IMR-90 (cell line): ENCODE measurements around the gene PPP1R9A. TPM values are rescaled to one million over a fixed set of nuclear protein-coding genes. Genes with fewer than 3 reads are reported as not detected.

Experiments used
- ATAC-seq: fragments of 200-7000 bp; cut with Tn5 transposase; 2 replicates; pipeline ENCODE4 v1.9.1; 2020; ENCODE audit warnings: low read depth, mild to moderate bottlenecking, moderate library complexity
- BruUV-seq: library from RNA; stranded (reverse); fragments of 400-500 nt; replicated peaks from 2 replicates; lab custom pipeline; 2021; lab: Mats Ljungman, UMichigan
- CTCF ChIA-PET: fragments of 300-600 bp; formaldehyde crosslinking; extraction: SDS; loops from one replicate; lab custom pipeline; 2021; ENCODE audit warnings: antibody characterized with exemption; lab: Yijun Ruan, JAX
- POLR2A ChIA-PET: fragments of 300-600 bp; sonication (Branson Sonifier 250); formaldehyde crosslinking; loops from one replicate; lab custom pipeline; 2022; ENCODE audit warnings: antibody characterized with exemption; ENCODE audit not compliant: unreplicated experiment; lab: Charles Lee
- DNase-seq: peaks from one replicate; pipeline ENCODE4 v3.0.0; 2013
- H2AFZ ChIP-seq: replicated peaks from 2 replicates; pipeline ENCODE3; 2013; ENCODE audit warnings: low read length, mild to moderate bottlenecking; ENCODE audit not compliant: poor library complexity
- H2AK5ac ChIP-seq: 2 replicates; pipeline ENCODE4 v1.6.1; 2013; ENCODE audit warnings: low read depth, low read length, inconsistent platforms
- H2AK9ac ChIP-seq: replicated peaks from 2 replicates; pipeline ENCODE3; 2013; ENCODE audit warnings: mild to moderate bottlenecking, low read depth, low read length, moderate library complexity; ENCODE audit not compliant: poor library complexity
- H2BK120ac ChIP-seq: 2 replicates; pipeline ENCODE4 v1.6.1; 2013; ENCODE audit warnings: low read depth, low read length, inconsistent platforms
- H2BK15ac ChIP-seq: 3 replicates; pipeline ENCODE4 v1.6.1; 2013; ENCODE audit warnings: low read depth, low read length, inconsistent platforms
- H2BK20ac ChIP-seq: 2 replicates; pipeline ENCODE4 v1.6.1; 2013; ENCODE audit warnings: low read depth, mild to moderate bottlenecking, inconsistent platforms, low read length, moderate library complexity
- H2BK5ac ChIP-seq: 2 replicates; pipeline ENCODE4 v1.6.1; 2013; ENCODE audit warnings: mild to moderate bottlenecking, low read depth, low read length, inconsistent platforms; ENCODE audit not compliant: poor library complexity, severe bottlenecking
- H3K14ac ChIP-seq: replicated peaks from 2 replicates; pipeline ENCODE4 v1.6.1; 2013; ENCODE audit warnings: low read depth, low read length, inconsistent platforms
- H3K18ac ChIP-seq: 2 replicates; pipeline ENCODE4 v1.6.1; 2013; ENCODE audit warnings: low read depth, low read length, control low read depth
- H3K23ac ChIP-seq: 2 replicates; pipeline ENCODE4 v1.6.1; 2013; ENCODE audit warnings: low read depth, low read length, inconsistent platforms
- H3K27ac ChIP-seq: 2 replicates; pipeline ENCODE4 v1.5.1; 2013; ENCODE audit warnings: mild to moderate bottlenecking, control low read depth, low read length; ENCODE audit not compliant: insufficient read depth
- H3K27me3 ChIP-seq: 2 replicates; pipeline ENCODE4 v1.6.1; 2013; ENCODE audit warnings: low read length; ENCODE audit not compliant: control insufficient read depth, insufficient read depth
- H3K36me3 ChIP-seq: 2 replicates; pipeline ENCODE4 v1.6.1; 2013; ENCODE audit warnings: low read length, mixed read lengths; ENCODE audit not compliant: control insufficient read depth, insufficient read depth
- H3K4ac ChIP-seq: 2 replicates; pipeline ENCODE4 v1.6.1; 2013; ENCODE audit warnings: low read depth, low read length, inconsistent platforms
- H3K4me1 ChIP-seq: 2 replicates; pipeline ENCODE4 v1.6.1; 2013; ENCODE audit warnings: low read length, mixed read lengths; ENCODE audit not compliant: control insufficient read depth, insufficient read depth
- H3K4me2 ChIP-seq: 2 replicates; pipeline ENCODE4 v1.6.1; 2013; ENCODE audit warnings: low read depth, mild to moderate bottlenecking, control low read depth, low read length, moderate library complexity
- H3K4me3 ChIP-seq: 2 replicates; pipeline ENCODE4 v1.5.1; 2013; ENCODE audit warnings: low read depth, mild to moderate bottlenecking, control low read depth, low read length, moderate library complexity; ENCODE audit not compliant: insufficient read depth
- H3K56ac ChIP-seq: 2 replicates; pipeline ENCODE4 v1.6.1; 2013; ENCODE audit warnings: low read length, inconsistent platforms; ENCODE audit not compliant: insufficient read depth; ENCODE audit errors: extremely low read depth
- H3K79me1 ChIP-seq, 2 experiments: 2 replicates each; pipeline ENCODE4 v1.6.1; 2013; ENCODE audit warnings: low read length in 2 of 2, inconsistent platforms in 1 of 2, low read depth in 1 of 2
- H3K9ac ChIP-seq: 2 replicates; pipeline ENCODE4 v1.6.1; 2013; ENCODE audit warnings: low read depth, low read length, control low read depth
- H3K9me1 ChIP-seq: 2 replicates; pipeline ENCODE4 v1.6.1; 2013; ENCODE audit warnings: low read length, inconsistent platforms; ENCODE audit not compliant: insufficient read depth
- H3K9me3 ChIP-seq: 2 replicates; pipeline ENCODE4 v1.6.1; 2013; ENCODE audit warnings: low read length; ENCODE audit not compliant: control insufficient read depth, insufficient read depth
- H4K20me1 ChIP-seq: 2 replicates; pipeline ENCODE4 v1.6.1; 2013; ENCODE audit warnings: low read length, inconsistent platforms; ENCODE audit not compliant: insufficient read depth
- H4K5ac ChIP-seq: 2 replicates; pipeline ENCODE4 v1.6.1; 2013; ENCODE audit warnings: mild to moderate bottlenecking, low read depth, low read length, control low read depth
- H4K8ac ChIP-seq, 2 experiments: 2 replicates each; pipeline ENCODE4 v1.6.1; 2013; ENCODE audit warnings: low read depth in 2 of 2, low read length in 2 of 2, control low read depth in 1 of 2, inconsistent platforms in 1 of 2
- H4K91ac ChIP-seq: 2 replicates; pipeline ENCODE4 v1.6.1; 2013; ENCODE audit warnings: low read depth, low read length, inconsistent platforms; ENCODE audit not compliant: insufficient read depth
- BHLHE40 ChIP-seq: fragments of 150-350 bp; IDR thresholded peaks from 2 replicates; pipeline ENCODE4 v1.6.1; 2016; ENCODE audit warnings: mild to moderate bottlenecking, low read depth, low read length
- CEBPB ChIP-seq: IDR thresholded peaks from 2 replicates; pipeline ENCODE4 v1.6.1; 2012; ENCODE audit warnings: low read depth, low read length, improper control_type of control experiment
- MAZ ChIP-seq: IDR thresholded peaks from 2 replicates; pipeline ENCODE4 v1.6.1; 2012; ENCODE audit warnings: low read depth, mild to moderate bottlenecking, low read length, improper control_type of control experiment, moderate library complexity, borderline replicate concordance
- RCOR1 ChIP-seq: IDR thresholded peaks from 2 replicates; pipeline ENCODE4 v1.6.1; 2012; ENCODE audit warnings: mild to moderate bottlenecking, low read length, improper control_type of control experiment; ENCODE audit not compliant: insufficient replicate concordance
- SMC3 ChIP-seq: fragments of 150-350 bp; IDR thresholded peaks from 2 replicates; pipeline ENCODE4 v1.6.1; 2016; ENCODE audit warnings: low read depth, mild to moderate bottlenecking, antibody characterized with exemption, low read length, moderate library complexity
- WGBS, 2 experiments: methylation state at CpG; one replicate each; pipeline versions ENCODE4 v1.1.5 to v1.1.7; 2013; ENCODE audit warnings: missing lambda C conversion rate in 2 of 2; ENCODE audit not compliant: insufficient read length in 1 of 2; ENCODE audit errors: extremely low coverage in 2 of 2; 5-methylcytosine and 5-hydroxymethylcytosine counted together
- dilution Hi-C: fragments of 300-500 bp; cut with HindIII; formaldehyde crosslinking; loops from one replicate; pipeline ENCODE4 v1.14.3; 2018; ENCODE audit warnings: low sequenced_read_pairs; ENCODE audit not compliant: unreplicated experiment
- in situ Hi-C: fragments of 300-500 bp; cut with MboI; formaldehyde crosslinking; loops from 3 replicates; pipeline ENCODE4 v1.14.3; 2019; ENCODE audit warnings: low sequenced_read_pairs, inconsistent platforms, mixed read lengths
- intact Hi-C: fragments of 100-400 bp; cut with micrococcal nuclease; formaldehyde crosslinking; loops from 2 replicates; pipeline ENCODE4 v1.10.0; 2022
- polyA plus RNA-seq, 3 experiments: library from polyadenylated mRNA; depleted of rRNA; stranded (reverse); fragments of >200 nt; gene quantifications; 2 replicates each; pipeline ENCODE4 v1.2.3, GENCODE V29; 2012; ENCODE audit warnings: low replicate concordance in 1 of 3
- total RNA-seq: library from RNA; depleted of rRNA; stranded (reverse); fragments of >200 nt; gene quantifications from 2 replicates; pipeline ENCODE4 v1.2.3, GENCODE V29; 2012

Gene PPP1R9A
- total and polyA plus RNA-seq, 2 of the 4 experiments (the other 2 are of a cell fraction) = not detected

GRCh38 chr7:95318501-95319100, 411.2 kb downstream of the PPP1R9A start:
- no peak overlapping the region for H3K9ac ChIP-seq

More at GRCh38 chr7:95318501-95319100, 411.2 kb downstream of the PPP1R9A start:
- no peaks in the 10 kb centered on the region for H4K20me1 ChIP-seq
- no peaks in the 10 kb centered on the region for H3K4me1 ChIP-seq
- no peak overlapping the region for H4K91ac ChIP-seq
- intact Hi-C loops (no loop called here), in situ Hi-C loops (no loop called here), dilution Hi-C loops (no loop called here)
- DNase-seq (no peak), ATAC-seq (no peak)
- no TSS peak for BruUV-seq
- H3K4me2 ChIP-seq = no peak overlapping the region
- H3K14ac ChIP-seq = no peak overlapping the region
- no peaks in the 10 kb centered on the region for H3K9me3 ChIP-seq
- H2BK120ac ChIP-seq = no peak overlapping the region
- no peak overlapping the region for H4K8ac ChIP-seq
- no peak overlapping the region for H2AFZ ChIP-seq
- no peak overlapping the region for H3K23ac ChIP-seq
- H3K27me3 ChIP-seq = no peaks in the 10 kb centered on the region
- no peaks in the 10 kb centered on the region for H3K36me3 ChIP-seq
- H2BK20ac ChIP-seq = no peak overlapping the region
- H2BK15ac ChIP-seq = no peak overlapping the region
- H3K9me1 ChIP-seq = no peaks in the 10 kb centered on the region
- H2AK9ac ChIP-seq = no peak overlapping the region
- TF ChIP-seq RCOR1 (no peak), SMC3 (no peak), BHLHE40 (no peak), MAZ (no peak), CEBPB (no peak)
- H3K4me3 ChIP-seq = no peak overlapping the region
- no peak overlapping the region for H3K4ac ChIP-seq
- POLR2A ChIA-PET = no interaction called here
- no peak overlapping the region for H2BK5ac ChIP-seq
- no peak overlapping the region for H4K5ac ChIP-seq
- H3K18ac ChIP-seq = no peak overlapping the region
- WGBS, 2 experiments = no CpG with 5 or more reads among the region's 8 CpGs
- H3K56ac ChIP-seq = no peak overlapping the region
- H3K79me1 ChIP-seq = no peaks in the 10 kb centered on the region
- H2AK5ac ChIP-seq = no peak overlapping the region
- no peak overlapping the region for H3K27ac ChIP-seq
- CTCF ChIA-PET = interaction anchor here (0.6 kb wide), 2 partner anchors 387 to 1031 kb away, joined by 3 read pairs; no protein-coding TSS in a partner anchor
